Ishikawa (cell line): ENCODE measurements around the gene DMWD.

Source experiments
- CEBPB ChIP-seq: IDR thresholded peaks from 2 replicates; pipeline ENCODE4 v1.6.1; 2012
- CREB1 ChIP-seq: IDR thresholded peaks from 2 replicates; pipeline ENCODE4 v1.6.1; 2012; ENCODE audit warnings: low read depth
- EGR1 ChIP-seq: IDR thresholded peaks from 2 replicates; pipeline ENCODE4 v1.6.1; 2012
- EP300 ChIP-seq: IDR thresholded peaks from 2 replicates; pipeline ENCODE4 v1.6.1; 2012; ENCODE audit warnings: borderline replicate concordance
- FOXM1 ChIP-seq: IDR thresholded peaks from 2 replicates; pipeline ENCODE4 v1.6.1; 2012; ENCODE audit warnings: low read depth, borderline replicate concordance
- MAX ChIP-seq: IDR thresholded peaks from 2 replicates; pipeline ENCODE4 v1.6.1; 2012
- NFIC ChIP-seq: IDR thresholded peaks from 2 replicates; pipeline ENCODE4 v1.6.1; 2012
- RAD21 ChIP-seq: IDR thresholded peaks from 2 replicates; pipeline ENCODE4 v1.6.1; 2012; ENCODE audit warnings: low read depth
- TAF1 ChIP-seq: IDR thresholded peaks from 2 replicates; pipeline ENCODE4 v1.6.1; 2012; ENCODE audit warnings: low read depth, mild to moderate bottlenecking
- TCF12 ChIP-seq: IDR thresholded peaks from 2 replicates; pipeline ENCODE4 v1.6.1; 2012; ENCODE audit warnings: low read depth
- TEAD4 ChIP-seq: IDR thresholded peaks from 2 replicates; pipeline ENCODE4 v1.6.1; 2012
- USF1 ChIP-seq: IDR thresholded peaks from 2 replicates; pipeline ENCODE4 v1.6.1; 2012
- YY1 ChIP-seq: IDR thresholded peaks from 2 replicates; pipeline ENCODE4 v1.6.1; 2012; ENCODE audit warnings: low read depth
- ZBTB7A ChIP-seq: IDR thresholded peaks from 2 replicates; pipeline ENCODE4 v1.6.1; 2012; ENCODE audit warnings: low read depth
- TF ChIP-seq, protein P1 (sequence below): IDR thresholded peaks from 2 replicates; pipeline ENCODE4 v1.6.1; 2012; ENCODE audit warnings: low read depth, mild to moderate bottlenecking

The DMWD gene

DNA sequence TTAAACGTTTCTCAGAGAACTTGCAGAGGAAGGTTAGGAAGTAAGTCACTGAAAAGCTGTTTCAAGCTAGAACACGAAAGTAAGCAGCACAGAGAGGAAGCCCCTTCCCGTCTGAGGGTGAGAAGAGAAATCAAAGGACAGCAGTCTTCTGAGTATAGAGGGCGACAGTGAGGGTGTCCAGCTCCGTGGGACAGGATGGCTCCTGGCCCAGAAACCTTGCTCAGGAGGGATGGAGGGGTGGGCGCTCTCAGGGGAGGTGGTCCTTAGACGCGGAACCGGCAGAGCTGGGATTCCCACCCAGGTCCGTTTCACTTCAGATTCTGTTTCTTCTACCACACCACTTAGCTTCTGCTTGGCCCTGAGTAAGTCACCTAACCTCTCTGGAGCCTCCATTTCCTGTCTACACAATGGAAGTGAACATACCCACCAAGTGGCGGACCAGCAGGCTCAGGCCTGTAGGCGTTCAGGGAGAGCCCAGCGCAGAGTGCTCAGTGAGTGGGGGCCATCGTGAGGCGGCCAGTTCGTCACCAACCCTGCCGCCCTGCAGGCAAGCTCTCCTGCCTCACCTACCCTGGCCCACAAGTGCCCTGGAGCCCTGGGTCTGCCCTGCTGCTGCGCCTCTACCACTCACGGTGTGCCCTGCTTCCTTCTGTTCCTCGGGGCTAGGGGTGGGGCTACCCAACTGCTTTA, 27.9 kb upstream of the DMWD start:
- no peak for TF ChIP-seq CEBPB
- no peak for TF ChIP-seq NFIC
- TF ChIP-seq, protein P1, sequence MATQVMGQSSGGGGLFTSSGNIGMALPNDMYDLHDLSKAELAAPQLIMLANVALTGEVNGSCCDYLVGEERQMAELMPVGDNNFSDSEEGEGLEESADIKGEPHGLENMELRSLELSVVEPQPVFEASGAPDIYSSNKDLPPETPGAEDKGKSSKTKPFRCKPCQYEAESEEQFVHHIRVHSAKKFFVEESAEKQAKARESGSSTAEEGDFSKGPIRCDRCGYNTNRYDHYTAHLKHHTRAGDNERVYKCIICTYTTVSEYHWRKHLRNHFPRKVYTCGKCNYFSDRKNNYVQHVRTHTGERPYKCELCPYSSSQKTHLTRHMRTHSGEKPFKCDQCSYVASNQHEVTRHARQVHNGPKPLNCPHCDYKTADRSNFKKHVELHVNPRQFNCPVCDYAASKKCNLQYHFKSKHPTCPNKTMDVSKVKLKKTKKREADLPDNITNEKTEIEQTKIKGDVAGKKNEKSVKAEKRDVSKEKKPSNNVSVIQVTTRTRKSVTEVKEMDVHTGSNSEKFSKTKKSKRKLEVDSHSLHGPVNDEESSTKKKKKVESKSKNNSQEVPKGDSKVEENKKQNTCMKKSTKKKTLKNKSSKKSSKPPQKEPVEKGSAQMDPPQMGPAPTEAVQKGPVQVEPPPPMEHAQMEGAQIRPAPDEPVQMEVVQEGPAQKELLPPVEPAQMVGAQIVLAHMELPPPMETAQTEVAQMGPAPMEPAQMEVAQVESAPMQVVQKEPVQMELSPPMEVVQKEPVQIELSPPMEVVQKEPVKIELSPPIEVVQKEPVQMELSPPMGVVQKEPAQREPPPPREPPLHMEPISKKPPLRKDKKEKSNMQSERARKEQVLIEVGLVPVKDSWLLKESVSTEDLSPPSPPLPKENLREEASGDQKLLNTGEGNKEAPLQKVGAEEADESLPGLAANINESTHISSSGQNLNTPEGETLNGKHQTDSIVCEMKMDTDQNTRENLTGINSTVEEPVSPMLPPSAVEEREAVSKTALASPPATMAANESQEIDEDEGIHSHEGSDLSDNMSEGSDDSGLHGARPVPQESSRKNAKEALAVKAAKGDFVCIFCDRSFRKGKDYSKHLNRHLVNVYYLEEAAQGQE: no peak
- TF ChIP-seq EGR1: no peak
- no peak for TF ChIP-seq RAD21
- TF ChIP-seq MAX: no peak
- no peak for TF ChIP-seq CREB1
- TF ChIP-seq YY1: no peak
- no peak for TF ChIP-seq EP300
- no peak for TF ChIP-seq TEAD4
- TF ChIP-seq TAF1: no peak
- no peak for TF ChIP-seq ZBTB7A
- TF ChIP-seq TCF12: no peak
- TF ChIP-seq USF1: no peak
- no peak for TF ChIP-seq FOXM1

DNA sequence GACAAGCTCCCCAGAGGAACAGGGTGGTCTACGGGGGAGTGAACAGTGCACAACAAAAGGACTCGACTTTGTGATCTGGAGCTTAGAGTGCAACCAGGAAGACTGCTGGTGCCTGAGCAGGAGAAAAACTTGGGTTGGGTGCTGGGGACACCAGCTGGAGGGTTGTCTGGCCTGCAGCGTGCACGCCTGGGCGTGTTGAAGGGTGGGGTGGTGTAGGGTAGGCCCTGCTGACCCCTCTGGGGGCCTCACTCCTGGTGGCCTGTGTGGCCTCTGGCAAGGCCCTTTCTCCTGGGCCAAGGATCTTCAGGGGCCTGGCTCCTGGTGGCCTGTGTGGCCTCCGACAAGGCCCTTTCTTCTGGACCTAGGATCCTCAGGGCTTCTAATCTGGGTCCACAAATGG, 27.1 kb upstream of the DMWD start:
- TF ChIP-seq TAF1: no peak
- TF ChIP-seq, protein P1: no peak
- TF ChIP-seq TCF12: no peak
- TF ChIP-seq FOXM1: no peak
- no peak for TF ChIP-seq TEAD4
- TF ChIP-seq CREB1: no peak
- no peak for TF ChIP-seq USF1
- no peak for TF ChIP-seq MAX
- TF ChIP-seq ZBTB7A: no peak
- TF ChIP-seq EP300: no peak
- TF ChIP-seq NFIC: no peak
- no peak for TF ChIP-seq RAD21
- TF ChIP-seq YY1: no peak
- TF ChIP-seq EGR1: no peak
- no peak for TF ChIP-seq CEBPB

GRCh38 chr19:45817725-45818301, 25.2 kb upstream of the DMWD start:
- TF ChIP-seq EP300 (no peak), CREB1 (no peak), ZBTB7A (peak; percentile 41; the same call in 1 of the 2 replicates)

DNA sequence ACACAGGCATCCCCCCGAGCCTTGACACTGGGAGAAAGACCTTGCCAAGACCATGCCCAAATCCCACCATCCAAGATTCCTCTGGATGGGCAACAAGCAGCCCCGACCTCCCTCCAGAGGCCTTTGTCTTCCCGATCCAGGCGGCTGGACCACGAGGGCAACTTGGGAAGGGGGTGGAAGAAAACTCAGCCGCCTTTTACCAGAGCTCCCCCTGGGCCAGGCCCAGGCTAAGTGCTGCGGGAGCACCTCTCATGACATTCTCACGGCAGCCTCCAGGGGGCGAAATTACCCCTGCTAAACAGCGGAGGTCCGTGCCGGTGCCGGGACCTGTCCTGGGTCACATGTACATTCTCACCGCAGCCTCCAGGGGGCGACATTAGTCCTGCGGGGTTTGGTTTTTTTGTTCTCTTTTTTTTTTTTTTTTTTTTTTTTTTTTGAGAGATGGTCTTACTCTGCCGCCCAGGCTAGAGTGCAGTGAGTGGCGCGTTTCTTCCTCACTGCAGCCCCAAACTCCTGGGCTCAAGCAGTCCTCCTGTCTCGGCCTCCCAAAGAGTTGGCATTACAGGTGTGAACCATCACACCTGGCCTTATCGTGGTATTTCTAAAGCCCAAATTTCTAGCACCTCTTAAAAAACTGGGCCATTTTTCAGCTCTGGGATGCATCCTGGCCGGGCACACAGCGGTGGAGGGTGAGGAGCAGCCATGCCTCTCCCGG, 24.5 kb upstream of the DMWD start:
- no peak for TF ChIP-seq TCF12
- TF ChIP-seq TEAD4: no peak
- no peak for TF ChIP-seq FOXM1
- TF ChIP-seq MAX: peak; percentile 70
- TF ChIP-seq USF1: peak; percentile 87
- TF ChIP-seq RAD21: peak; percentile 81
